ENCODE data around the gene C18orf54. TPM values are rescaled to one million over a fixed set of nuclear protein-coding genes. Genes with fewer than 3 reads are reported as not detected.
"Not testable (repeated sequence)": the region's sequence is repeated elsewhere in the genome, so short reads cannot be mapped to it uniquely, and the experiment has no call there.

The C18orf54 gene
- total RNA-seq, result 1 to 10 TPM in 1 of 4 donors, under 1 TPM in 3; 0.29 to 3.3 (median 0.88) TPM

- intact Hi-C loops (cut with DNase I; ENCODE audit: low total_unique reads), result no loop called here
- H3K4me3 ChIP-seq (ENCODE audit: low read depth, poor library complexity, severe bottlenecking), result peak within 1 kb of the TSS; percentile 75
- peak; percentile 70 to 97 for DNase-seq (ENCODE audit: low spot score in 2 of 2)
- no peak for TF ChIP-seq CTCF (IDR thresholded peaks at IDR 0.05)
- TF ChIP-seq POLR2A (IDR thresholded peaks at IDR 0.05), result no peak
- WGBS, 2 donors, result 0% methylated on average over 53 to 62 of the region's 62 CpGs
These were observed at the start of gene C18orf54, which contains the start of gene STARD6 for GRCh38 chr18:54357660-54358494. Gene C18orf54, plus strand, starts transcription at chr18:54357906. Its CDS starts 2,667 bp downstream, at chr18:54360573. Gene STARD6, minus strand, starts transcription at chr18:54357858. Its CDS starts 3,285 bp downstream, at chr18:54354573.

- intact Hi-C loops (cut with DNase I; ENCODE audit: low total_unique reads); DNase-seq (ENCODE audit: low spot score in 2 of 2); H3K4me3 ChIP-seq (ENCODE audit: low read depth, poor library complexity, severe bottlenecking): not testable (repeated sequence)
- WGBS, 2 donors, result 93 to 94% methylated on average over 8 of the region's 8 CpGs
These were observed 48.1 kb upstream of the C18orf54 start for GRCh38 chr18:54309564-54309963.

GRCh38 chr18:54316071-54316820, 41.5 kb upstream of the C18orf54 start:
- no peak for TF ChIP-seq CTCF (IDR thresholded peaks at IDR 0.05)
- intact Hi-C loops (cut with DNase I; ENCODE audit: low total_unique reads), result no loop called here
- no peak for DNase-seq (ENCODE audit: low spot score in 2 of 2)
- H3K4me3 ChIP-seq (ENCODE audit: low read depth, poor library complexity, severe bottlenecking), result no peak overlapping the region

GRCh38 chr18:54323561-54323960, 34.1 kb upstream of the C18orf54 start:
- intact Hi-C loops (cut with DNase I; ENCODE audit: low total_unique reads), result no loop called here
- no peak overlapping the region for H3K4me3 ChIP-seq (ENCODE audit: low read depth, poor library complexity, severe bottlenecking)
- TF ChIP-seq POLR2A (IDR thresholded peaks at IDR 0.05), result no peak
- no peak for TF ChIP-seq CTCF (IDR thresholded peaks at IDR 0.05)
- DNase-seq (ENCODE audit: low spot score in 2 of 2), result no peak

- H3K4me3 ChIP-seq (ENCODE audit: low read depth, poor library complexity, severe bottlenecking), result no peak overlapping the region
- intact Hi-C loops (cut with DNase I; ENCODE audit: low total_unique reads), result no loop called here
- TF ChIP-seq CTCF (IDR thresholded peaks at IDR 0.05) (no peak), POLR2A (IDR thresholded peaks at IDR 0.05) (no peak)
- 76 to 79% methylated on average over 2 of the region's 2 CpGs for WGBS, 2 donors
- no peak for DNase-seq (ENCODE audit: low spot score in 2 of 2)
These were observed 33.7 kb upstream of the C18orf54 start for GRCh38 chr18:54323970-54324369.

GRCh38 chr18:54327818-54328217, 29.9 kb upstream of the C18orf54 start:
- no peak overlapping the region for H3K4me3 ChIP-seq (ENCODE audit: low read depth, poor library complexity, severe bottlenecking)
- 84 to 87% methylated on average over 4 of the region's 4 CpGs for WGBS, 2 donors
- DNase-seq (ENCODE audit: low spot score in 2 of 2), result no peak
- TF ChIP-seq CTCF (IDR thresholded peaks at IDR 0.05) (no peak), POLR2A (IDR thresholded peaks at IDR 0.05) (no peak)
- intact Hi-C loops (cut with DNase I; ENCODE audit: low total_unique reads), result no loop called here
